Ramos (cell line): ENCODE data around the gene STYXL1.

Experiments used
- in situ Hi-C: fragments of 300-500 bp; cut with MboI; formaldehyde crosslinking; loops from one replicate; pipeline ENCODE4 v1.14.3; 2022; ENCODE audit warnings: low sequenced_read_pairs; ENCODE audit not compliant: unreplicated experiment

The STYXL1 gene

GRCh38 chr7:75995996-75996395 lies 51.8 kb downstream of the STYXL1 start:
- in situ Hi-C loops: no loop called here

DNA sequence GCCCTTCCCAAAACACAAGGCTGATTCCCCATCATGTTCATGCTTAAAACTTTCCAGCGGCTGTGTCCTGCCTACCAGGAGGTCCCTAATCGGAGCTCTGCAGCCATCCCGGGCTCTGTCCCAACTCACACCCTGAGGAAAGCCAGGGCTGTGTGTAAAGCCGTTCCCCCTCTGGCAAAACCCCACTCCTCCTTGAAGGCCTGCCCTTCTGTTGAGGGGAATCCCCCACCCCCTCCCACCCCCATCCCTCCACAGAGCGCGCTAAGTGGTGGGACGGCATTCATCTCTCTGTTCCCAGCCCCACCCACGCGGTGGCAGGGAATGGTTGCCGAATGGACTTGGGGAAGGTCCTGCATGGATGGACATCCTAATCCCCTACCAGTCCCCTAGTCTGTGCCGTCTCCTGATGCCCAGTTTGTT lies 52.7 kb downstream of the STYXL1 start:
- in situ Hi-C loops: no loop called here

- in situ Hi-C loops: no loop called here
These were observed 53.3 kb downstream of the STYXL1 start, which contains the start of gene TMEM120A for GRCh38 chr7:75994388-75995051. Gene TMEM120A (minus strand): TSS chr7:75994595. CDS start chr7:75994570, 25 bp downstream.

GRCh38 chr7:75993689-75994387 lies 54.0 kb downstream of the STYXL1 start:
- in situ Hi-C loops: no loop called here

DNA sequence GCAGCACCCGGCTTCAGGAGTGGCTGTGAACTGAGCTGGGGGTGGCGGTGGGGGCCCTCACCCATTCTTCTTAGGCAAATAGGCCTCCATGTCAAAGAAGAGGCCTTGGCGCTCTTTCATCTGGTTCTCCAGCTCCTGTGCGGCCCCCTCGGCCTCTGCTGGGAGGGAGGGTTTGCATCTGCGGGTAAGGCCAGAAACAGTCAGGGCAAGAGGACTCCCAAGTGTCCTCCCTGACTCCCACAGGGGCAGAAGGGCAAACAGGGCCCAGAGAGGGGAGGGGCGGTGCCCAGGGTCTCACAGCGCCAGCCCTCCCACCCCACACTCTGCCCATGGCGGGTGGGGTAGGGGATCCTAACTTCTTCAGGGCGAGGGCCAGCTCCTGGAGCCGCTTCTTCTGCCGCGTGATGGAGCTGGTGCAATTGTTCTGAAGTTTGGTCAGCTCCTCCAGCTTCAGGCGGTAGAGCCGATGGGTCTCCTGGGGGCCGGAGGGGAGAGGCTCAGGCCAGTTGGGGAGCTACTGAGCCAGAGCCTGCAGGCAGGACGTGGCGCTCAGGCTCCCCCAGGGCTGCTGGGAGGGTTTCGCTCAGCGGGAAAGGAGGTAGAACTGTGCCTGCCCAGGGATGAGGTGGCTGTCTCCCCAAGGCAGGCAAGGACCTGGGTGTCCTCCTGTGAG lies 55.6 kb downstream of the STYXL1 start:
- in situ Hi-C loops: no loop called here

DNA sequence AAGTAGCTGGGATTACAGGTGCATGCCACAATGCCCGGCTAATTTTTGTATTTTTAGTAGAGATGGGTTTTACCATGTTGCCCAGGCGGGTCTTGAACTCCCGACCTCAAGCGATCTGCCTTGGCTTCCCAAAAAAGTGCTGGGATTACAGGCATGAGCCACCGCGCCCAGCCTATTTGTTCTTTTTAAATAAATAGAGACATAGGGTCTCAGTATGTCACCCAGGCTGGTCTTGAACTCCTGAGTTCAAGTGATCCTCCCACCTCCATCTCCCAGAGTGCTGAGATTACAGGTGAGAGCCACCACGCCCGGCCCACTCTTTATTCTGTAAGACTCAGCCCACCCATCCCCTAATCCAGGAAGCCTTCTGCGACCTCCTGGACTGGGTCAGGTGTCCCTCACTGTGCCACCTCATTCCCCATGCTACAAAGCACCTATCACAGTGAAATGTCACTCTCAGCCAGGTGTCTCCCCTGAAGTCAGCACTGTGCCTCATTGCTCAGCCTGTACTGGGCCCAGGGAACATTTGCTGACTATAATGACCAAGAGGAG lies 56.2 kb downstream of the STYXL1 start:
- in situ Hi-C loops: no loop called here

DNA sequence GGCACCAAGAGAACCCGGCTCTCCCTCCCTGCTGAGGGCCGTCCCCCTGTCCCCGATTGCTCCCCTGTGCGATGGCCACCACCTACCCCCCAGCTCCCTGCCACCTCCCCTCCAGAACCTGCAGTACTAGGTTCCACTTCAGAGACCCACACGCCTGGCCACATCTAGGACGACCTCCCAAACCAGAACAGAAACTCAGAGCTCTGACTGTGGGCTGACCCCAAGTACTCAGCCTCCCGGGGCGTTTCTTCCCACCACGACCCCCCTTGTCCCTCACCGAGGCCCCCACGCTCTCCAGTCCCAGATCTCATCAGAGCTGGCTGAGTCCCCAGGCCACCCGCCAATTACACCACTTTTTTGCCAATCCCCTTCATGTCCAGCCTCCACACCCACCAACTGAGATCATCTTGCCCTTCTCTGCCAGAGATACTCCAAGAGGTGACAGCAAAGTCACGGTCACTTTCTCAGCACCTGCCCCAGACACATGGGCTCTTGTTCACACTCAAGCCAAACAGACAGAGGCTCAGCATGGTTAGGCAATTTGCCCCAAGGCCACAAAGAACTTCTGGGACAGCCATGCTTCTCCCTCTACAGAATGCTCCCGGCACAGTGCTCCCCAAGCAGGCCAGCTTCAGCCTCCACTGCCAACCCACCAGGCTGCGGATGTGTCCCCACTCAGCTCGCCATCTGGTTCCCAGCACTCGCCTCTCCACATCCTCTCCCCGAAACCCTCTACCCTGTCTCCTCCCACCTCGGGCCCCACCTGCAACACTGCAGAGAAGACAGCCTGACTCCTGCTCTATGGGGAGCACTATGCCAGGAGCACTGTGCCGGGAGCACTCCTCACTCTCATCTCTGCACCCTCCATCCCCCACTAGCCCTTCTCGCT lies 58.1 kb downstream of the STYXL1 start:
- in situ Hi-C loops: no loop called here

- in situ Hi-C loops: no loop called here
These were observed 59.0 kb downstream of the STYXL1 start for GRCh38 chr7:75988568-75989499.

GRCh38 chr7:75987805-75988567 lies 59.8 kb downstream of the STYXL1 start:
- in situ Hi-C loops: no loop called here

- in situ Hi-C loops: no loop called here
These were observed 60.6 kb downstream of the STYXL1 start for GRCh38 chr7:75987026-75987804.

DNA sequence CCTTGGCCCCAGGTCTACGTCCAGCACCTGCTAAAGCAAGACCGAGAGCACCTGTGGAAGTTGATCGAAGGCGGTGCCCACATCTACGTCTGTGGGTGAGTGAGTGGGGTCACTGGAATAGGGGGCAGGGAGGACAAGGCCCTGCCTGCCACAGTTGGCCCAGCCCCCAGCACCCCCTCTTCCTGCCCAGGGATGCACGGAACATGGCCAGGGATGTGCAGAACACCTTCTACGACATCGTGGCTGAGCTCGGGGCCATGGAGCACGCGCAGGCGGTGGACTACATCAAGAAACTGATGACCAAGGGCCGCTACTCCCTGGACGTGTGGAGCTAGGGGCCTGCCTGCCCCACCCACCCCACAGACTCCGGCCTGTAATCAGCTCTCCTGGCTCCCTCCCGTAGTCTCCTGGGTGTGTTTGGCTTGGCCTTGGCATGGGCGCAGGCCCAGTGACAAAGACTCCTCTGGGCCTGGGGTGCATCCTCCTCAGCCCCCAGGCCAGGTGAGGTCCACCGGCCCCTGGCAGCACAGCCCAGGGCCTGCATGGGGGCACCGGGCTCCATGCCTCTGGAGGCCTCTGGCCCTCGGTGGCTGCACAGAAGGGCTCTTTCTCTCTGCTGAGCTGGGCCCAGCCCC lies 61.5 kb downstream of the STYXL1 start:
- in situ Hi-C loops: no loop called here

GRCh38 chr7:75985518-75986146 lies 62.2 kb downstream of the STYXL1 start:
- in situ Hi-C loops: no loop called here

DNA sequence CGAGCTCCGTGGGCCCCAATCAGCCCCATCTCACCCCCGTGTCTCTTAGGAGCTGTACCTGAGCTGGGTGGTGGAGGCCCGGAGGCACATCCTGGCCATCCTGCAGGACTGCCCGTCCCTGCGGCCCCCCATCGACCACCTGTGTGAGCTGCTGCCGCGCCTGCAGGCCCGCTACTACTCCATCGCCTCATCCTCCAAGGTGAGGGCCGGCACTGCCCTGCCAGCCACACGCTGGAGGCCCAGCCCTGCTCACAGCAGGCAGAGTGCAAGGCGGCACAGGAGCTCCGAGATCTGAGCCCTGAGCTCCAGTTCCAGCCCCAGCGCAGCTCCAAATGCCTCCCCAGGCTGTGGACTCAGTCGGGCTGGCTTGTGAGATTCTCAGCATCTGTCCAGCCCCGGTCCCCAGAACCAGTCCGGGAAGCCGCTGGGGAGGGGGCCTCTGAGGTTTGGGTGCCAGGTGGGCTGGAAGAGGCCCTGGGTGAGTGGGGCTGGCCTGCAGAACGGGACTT lies 62.7 kb downstream of the STYXL1 start:
- in situ Hi-C loops: no loop called here

DNA sequence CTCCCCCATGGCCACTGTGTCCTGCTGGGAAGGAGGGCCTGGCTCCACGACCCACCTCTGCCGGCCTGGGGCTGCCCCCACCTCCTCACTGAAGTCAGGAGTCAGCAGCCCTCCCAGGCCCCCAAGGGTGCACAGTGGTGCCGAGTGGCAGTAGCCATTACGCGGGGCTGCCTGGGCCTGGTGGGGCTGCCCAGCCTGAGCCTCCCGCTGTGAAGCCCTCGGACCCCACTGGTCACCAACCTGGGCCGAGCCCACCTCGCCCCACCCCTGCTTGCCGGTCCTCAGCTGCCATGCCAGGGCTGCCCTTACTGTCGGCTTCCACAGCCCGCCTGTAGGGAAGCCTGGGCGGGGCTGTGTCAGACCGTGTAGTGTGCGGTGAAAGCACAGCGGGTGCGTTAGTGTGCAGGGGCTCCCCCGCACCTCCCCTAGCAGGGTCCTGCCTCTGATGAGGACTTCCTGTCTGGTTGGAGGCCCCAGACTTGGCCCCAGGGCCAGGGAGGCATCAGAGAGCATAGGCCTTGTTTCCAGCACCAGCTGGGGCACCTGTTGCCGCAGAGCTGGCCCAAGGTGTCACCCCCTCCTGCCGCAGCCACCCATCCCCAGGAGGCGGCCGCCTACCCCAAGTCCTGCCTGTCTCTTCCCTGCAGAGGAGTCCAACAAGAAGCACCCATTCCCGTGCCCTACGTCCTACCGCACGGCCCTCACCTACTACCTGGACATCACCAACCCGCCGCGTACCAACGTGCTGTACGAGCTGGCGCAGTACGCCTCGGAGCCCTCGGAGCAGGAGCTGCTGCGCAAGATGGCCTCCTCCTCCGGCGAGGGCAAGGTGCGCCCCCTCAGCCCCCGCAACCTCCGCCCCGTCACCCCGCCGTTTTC lies 63.4 kb downstream of the STYXL1 start:
- in situ Hi-C loops: no loop called here

- in situ Hi-C loops: no loop called here
These were observed 64.2 kb downstream of the STYXL1 start for GRCh38 chr7:75983471-75984129.
